ENCODE results near the gene FSD1.
"Not testable (repeated sequence)": the region's sequence is repeated elsewhere in the genome, so short reads cannot be mapped to it uniquely, and the experiment has no call there.

Gene FSD1

DNA sequence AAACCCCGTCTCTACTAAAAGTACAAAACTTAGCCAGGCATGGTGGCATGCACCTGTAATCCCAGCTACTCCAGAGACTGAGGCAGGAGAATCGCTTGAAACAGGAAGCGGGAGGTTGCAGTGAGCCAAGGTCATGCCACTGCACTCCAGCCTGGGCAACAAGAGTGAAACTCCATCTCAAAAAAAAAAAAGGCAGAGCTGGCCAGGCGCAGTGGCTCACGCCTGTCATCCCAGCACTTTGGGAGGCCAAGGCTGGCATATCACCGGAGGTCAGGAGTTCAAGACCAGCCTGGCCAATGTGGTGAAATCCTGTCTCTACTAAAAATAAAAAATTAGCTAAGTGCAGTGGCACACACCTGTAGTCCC is 30.1 kb upstream of the FSD1 start:
- H3K36me3 ChIP-seq (ENCODE audit: control insufficient read depth, insufficient read depth, low read length): not testable (repeated sequence)

GRCh38 chr19:4277191-4277696 is 27.2 kb upstream of the FSD1 start:
- Histone ChIP-seq H3K4me1 (ENCODE audit: control insufficient read depth, insufficient read depth, low read length) (no peaks in the 10 kb centered on the region), H3K27ac (ENCODE audit: low read depth, low read length) (no peak overlapping the region), H3K27me3 (ENCODE audit: control insufficient read depth, insufficient read depth, low read length) (peaks cover 23% of the 10 kb centered on the region), H3K4me3 (ENCODE audit: low read length) (no peak overlapping the region), H3K9ac (ENCODE audit: low read length) (no peak overlapping the region), H3K36me3 (ENCODE audit: control insufficient read depth, insufficient read depth, low read length) (no peaks in the 10 kb centered on the region)

More for the DNA sequence above, 30.1 kb upstream of the FSD1 start:
- H3K4me1 ChIP-seq (ENCODE audit: control insufficient read depth, insufficient read depth, low read length); H3K9ac ChIP-seq (ENCODE audit: low read length); H3K27me3 ChIP-seq (ENCODE audit: control insufficient read depth, insufficient read depth, low read length); H3K27ac ChIP-seq (ENCODE audit: low read depth, low read length); H3K4me3 ChIP-seq (ENCODE audit: low read length): not testable (repeated sequence)

GRCh38 chr19:4278010-4278409 is 26.4 kb upstream of the FSD1 start:
- Histone ChIP-seq H3K36me3 (ENCODE audit: control insufficient read depth, insufficient read depth, low read length) (no peaks in the 10 kb centered on the region), H3K4me3 (ENCODE audit: low read length) (no peak overlapping the region), H3K9ac (ENCODE audit: low read length) (no peak overlapping the region), H3K4me1 (ENCODE audit: control insufficient read depth, insufficient read depth, low read length) (no peaks in the 10 kb centered on the region), H3K27me3 (ENCODE audit: control insufficient read depth, insufficient read depth, low read length) (peaks cover 23% of the 10 kb centered on the region), H3K27ac (ENCODE audit: low read depth, low read length) (no peak overlapping the region)

DNA sequence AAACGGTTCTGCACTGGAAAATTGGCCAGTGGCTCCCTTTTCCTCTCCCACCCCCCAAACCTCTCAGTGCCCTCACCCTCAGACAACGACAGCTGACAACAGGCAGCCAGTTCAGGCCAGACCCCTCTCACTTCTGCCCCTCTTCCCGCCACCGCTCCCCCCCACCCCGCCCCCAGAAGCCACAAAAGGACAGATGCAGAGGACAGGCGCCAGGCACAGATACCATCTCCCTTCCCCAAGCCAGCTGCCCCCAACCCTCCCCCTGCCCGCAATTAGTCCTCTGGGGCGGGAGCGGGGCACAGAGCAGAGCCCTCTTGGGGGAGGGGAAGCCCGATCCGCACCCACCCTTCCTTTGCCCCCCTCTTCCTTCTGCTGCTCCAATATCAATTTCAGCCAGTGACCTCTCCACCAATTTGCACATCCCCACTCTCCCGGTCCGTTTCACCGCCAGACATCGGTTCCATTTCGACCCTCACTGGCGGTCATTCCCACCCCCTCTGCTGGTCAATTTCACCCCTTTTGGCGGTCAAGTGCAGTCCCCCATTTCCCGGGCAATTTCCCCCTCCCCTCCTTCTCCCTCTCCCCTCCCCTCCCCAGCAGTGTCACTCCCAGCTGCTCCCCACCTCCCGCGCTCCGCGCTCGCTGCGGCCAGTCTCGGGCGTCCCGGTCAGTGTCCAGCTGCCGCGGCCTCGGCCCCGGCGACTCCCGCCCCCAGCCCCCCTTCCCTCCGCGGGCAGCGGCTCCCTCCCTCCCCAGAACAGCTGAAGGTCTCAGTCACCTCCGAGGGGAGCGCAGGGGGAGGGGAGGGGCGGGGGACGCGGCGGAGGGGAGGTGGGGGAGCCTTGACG is 25.8 kb upstream of the FSD1 start, which contains the start of gene SHD:
TSS of gene SHD (plus strand) at position 848 of the 848 bp plus-strand sequence. CDS start 798 bp downstream, outside the sequence.
- Histone ChIP-seq H3K27me3 (ENCODE audit: control insufficient read depth, insufficient read depth, low read length) (peaks cover 23% of the 10 kb centered on the region), H3K27ac (ENCODE audit: low read depth, low read length) (no peak within 1 kb of the TSS), H3K9ac (ENCODE audit: low read length) (no peak within 1 kb of the TSS), H3K36me3 (ENCODE audit: control insufficient read depth, insufficient read depth, low read length) (no peaks in the 10 kb centered on the region), H3K4me1 (ENCODE audit: control insufficient read depth, insufficient read depth, low read length) (no peaks in the 10 kb centered on the region), H3K4me3 (ENCODE audit: low read length) (peak within 1 kb of the TSS; percentile 32)

- H3K27ac ChIP-seq (ENCODE audit: low read depth, low read length): no peak overlapping the region
- H3K9ac ChIP-seq (ENCODE audit: low read length): no peak overlapping the region
- no peak overlapping the region for H3K4me3 ChIP-seq (ENCODE audit: low read length)
- no peaks in the 10 kb centered on the region for H3K36me3 ChIP-seq (ENCODE audit: control insufficient read depth, insufficient read depth, low read length)
- H3K4me1 ChIP-seq (ENCODE audit: control insufficient read depth, insufficient read depth, low read length): no peaks in the 10 kb centered on the region
- H3K27me3 ChIP-seq (ENCODE audit: control insufficient read depth, insufficient read depth, low read length): peaks cover 23% of the 10 kb centered on the region
Measured at GRCh38 chr19:4279267-4279529, 25.2 kb upstream of the FSD1 start.

GRCh38 chr19:4279530-4280422 is 24.6 kb upstream of the FSD1 start:
- H3K36me3 ChIP-seq (ENCODE audit: control insufficient read depth, insufficient read depth, low read length): no peaks in the 10 kb centered on the region
- no peak overlapping the region for H3K9ac ChIP-seq (ENCODE audit: low read length)
- H3K4me3 ChIP-seq (ENCODE audit: low read length): peak overlapping the region; percentile 32
- H3K4me1 ChIP-seq (ENCODE audit: control insufficient read depth, insufficient read depth, low read length): no peaks in the 10 kb centered on the region
- peaks cover 23% of the 10 kb centered on the region for H3K27me3 ChIP-seq (ENCODE audit: control insufficient read depth, insufficient read depth, low read length)
- no peak overlapping the region for H3K27ac ChIP-seq (ENCODE audit: low read depth, low read length)

GRCh38 chr19:4284176-4284958 is 20.0 kb upstream of the FSD1 start:
- no peak overlapping the region for H3K27ac ChIP-seq (ENCODE audit: low read depth, low read length)
- no peak overlapping the region for H3K9ac ChIP-seq (ENCODE audit: low read length)
- H3K36me3 ChIP-seq (ENCODE audit: control insufficient read depth, insufficient read depth, low read length): no peaks in the 10 kb centered on the region
- peaks cover 15% of the 10 kb centered on the region for H3K27me3 ChIP-seq (ENCODE audit: control insufficient read depth, insufficient read depth, low read length)
- no peaks in the 10 kb centered on the region for H3K4me1 ChIP-seq (ENCODE audit: control insufficient read depth, insufficient read depth, low read length)
- peak overlapping the region; percentile 38 for H3K4me3 ChIP-seq (ENCODE audit: low read length)

DNA sequence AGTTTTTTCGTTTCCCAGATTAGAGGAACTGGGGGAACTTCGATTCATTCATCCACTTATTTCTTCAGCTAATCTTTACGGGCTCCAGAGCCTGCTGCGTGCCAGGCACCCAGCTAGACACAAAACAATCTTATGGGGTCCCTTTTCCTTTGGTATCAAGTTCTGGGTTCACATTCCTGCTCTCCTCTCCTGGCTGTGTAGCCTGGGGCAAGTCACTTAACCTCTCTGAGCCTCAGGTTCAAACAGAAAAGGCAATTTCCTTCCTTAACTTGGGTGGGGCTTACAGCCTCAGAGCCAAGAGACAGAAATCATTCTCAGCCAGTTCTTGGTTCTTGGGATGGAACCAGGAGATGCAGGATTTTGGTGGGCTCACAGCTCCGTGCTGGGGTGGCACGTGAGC is 19.4 kb upstream of the FSD1 start:
- H3K9ac ChIP-seq (ENCODE audit: low read length): no peak overlapping the region
- no peaks in the 10 kb centered on the region for H3K4me1 ChIP-seq (ENCODE audit: control insufficient read depth, insufficient read depth, low read length)
- peaks cover 9% of the 10 kb centered on the region for H3K27me3 ChIP-seq (ENCODE audit: control insufficient read depth, insufficient read depth, low read length)
- no peaks in the 10 kb centered on the region for H3K36me3 ChIP-seq (ENCODE audit: control insufficient read depth, insufficient read depth, low read length)
- H3K4me3 ChIP-seq (ENCODE audit: low read length): peak overlapping the region; percentile 38
- H3K27ac ChIP-seq (ENCODE audit: low read depth, low read length): no peak overlapping the region

DNA sequence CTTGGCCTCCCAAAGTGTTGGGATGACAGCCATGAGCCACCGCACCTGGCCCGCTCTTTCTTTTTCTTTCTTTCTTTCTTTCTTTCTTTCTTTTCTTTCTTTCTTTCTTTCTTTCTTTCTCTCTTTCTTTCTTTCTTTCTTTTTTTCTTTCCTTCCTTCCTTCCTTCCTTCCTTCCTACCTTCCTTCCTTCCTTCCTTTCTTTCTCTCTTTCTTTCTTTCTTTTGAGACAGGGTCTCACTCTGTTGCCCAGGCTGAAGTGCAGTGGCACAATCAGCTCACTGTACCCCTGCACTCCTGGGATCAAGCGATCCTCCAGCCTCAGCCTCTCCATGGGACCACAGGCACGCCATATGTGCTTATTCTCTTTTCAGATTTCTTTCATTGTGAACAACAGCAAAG is 18.3 kb upstream of the FSD1 start:
- H3K4me1 ChIP-seq (ENCODE audit: control insufficient read depth, insufficient read depth, low read length); H3K4me3 ChIP-seq (ENCODE audit: low read length); H3K36me3 ChIP-seq (ENCODE audit: control insufficient read depth, insufficient read depth, low read length); H3K27me3 ChIP-seq (ENCODE audit: control insufficient read depth, insufficient read depth, low read length); H3K27ac ChIP-seq (ENCODE audit: low read depth, low read length); H3K9ac ChIP-seq (ENCODE audit: low read length): not testable (repeated sequence)

DNA sequence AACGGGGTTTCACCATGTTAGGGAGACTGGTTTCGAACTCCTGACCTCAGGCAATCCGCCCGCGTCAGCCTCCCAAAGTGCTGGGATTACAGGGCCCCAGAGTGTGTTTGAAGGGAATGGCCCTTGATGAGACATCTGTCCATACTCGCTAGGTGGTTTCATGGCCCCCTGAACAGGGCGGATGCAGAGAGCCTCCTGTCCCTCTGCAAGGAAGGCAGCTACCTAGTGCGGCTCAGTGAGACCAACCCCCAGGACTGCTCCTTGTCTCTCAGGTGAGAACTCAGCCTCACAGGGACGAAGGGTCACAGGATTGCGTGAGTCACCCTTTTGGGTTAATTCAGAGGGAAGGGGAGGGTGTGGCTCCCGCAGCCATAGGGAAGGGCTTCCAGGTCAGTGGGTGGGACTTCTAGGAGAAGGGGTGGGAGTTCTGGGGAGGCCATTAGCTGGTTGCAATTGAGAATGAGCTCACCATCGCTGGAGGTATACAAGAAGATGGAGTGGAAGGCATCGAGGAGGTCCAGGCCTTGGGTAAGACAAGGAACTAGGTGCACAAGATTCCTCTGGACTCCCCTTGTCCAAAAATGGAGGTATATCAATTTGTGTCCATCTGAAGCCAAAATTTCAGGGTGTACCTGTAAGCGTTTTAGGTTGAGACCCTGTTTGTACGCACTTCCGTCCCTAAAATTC is 16.2 kb upstream of the FSD1 start:
- H3K27ac ChIP-seq (ENCODE audit: low read depth, low read length): no peak overlapping the region
- H3K4me3 ChIP-seq (ENCODE audit: low read length): no peak overlapping the region
- no peaks in the 10 kb centered on the region for H3K27me3 ChIP-seq (ENCODE audit: control insufficient read depth, insufficient read depth, low read length)

DNA sequence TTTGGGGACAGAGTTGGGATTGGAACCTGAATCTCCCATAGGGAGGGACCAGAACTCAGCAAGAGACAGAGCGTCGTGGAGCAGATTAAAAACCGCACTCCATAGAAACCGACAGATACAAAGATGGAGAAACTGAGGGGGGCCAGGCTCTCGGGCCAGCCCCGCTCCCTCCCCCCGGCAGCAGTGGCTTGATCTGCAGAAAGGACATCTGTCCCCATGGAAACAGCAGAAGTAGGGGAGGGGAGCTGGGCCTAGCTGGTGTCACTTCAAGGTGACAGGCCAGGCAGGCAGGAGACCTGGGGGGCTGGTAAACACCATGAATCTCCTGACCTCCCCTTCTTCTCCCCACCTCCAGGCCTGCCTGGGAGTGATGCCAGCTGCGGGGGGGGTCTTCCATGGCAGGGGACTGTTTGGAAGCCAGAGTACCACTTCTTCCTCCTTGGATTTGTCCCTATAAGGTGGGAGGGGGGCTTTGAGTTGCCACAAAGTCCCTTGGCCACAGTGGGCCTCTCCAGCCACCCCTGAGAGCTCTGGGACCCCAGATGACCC is 13.1 kb upstream of the FSD1 start:
- no peak overlapping the region for H3K9ac ChIP-seq (ENCODE audit: low read length)
- no peak overlapping the region for H3K4me3 ChIP-seq (ENCODE audit: low read length)
- no peaks in the 10 kb centered on the region for H3K27me3 ChIP-seq (ENCODE audit: control insufficient read depth, insufficient read depth, low read length)
- no peaks in the 10 kb centered on the region for H3K36me3 ChIP-seq (ENCODE audit: control insufficient read depth, insufficient read depth, low read length)
- H3K27ac ChIP-seq (ENCODE audit: low read depth, low read length): no peak overlapping the region
- no peaks in the 10 kb centered on the region for H3K4me1 ChIP-seq (ENCODE audit: control insufficient read depth, insufficient read depth, low read length)

More for the DNA sequence above, 16.2 kb upstream of the FSD1 start:
- H3K9ac ChIP-seq (ENCODE audit: low read length): no peak overlapping the region
- no peaks in the 10 kb centered on the region for H3K36me3 ChIP-seq (ENCODE audit: control insufficient read depth, insufficient read depth, low read length)
- no peaks in the 10 kb centered on the region for H3K4me1 ChIP-seq (ENCODE audit: control insufficient read depth, insufficient read depth, low read length)

Measured in rectal smooth muscle tissue (tissue), 1 donor.